Activated CD8-positive, alpha-beta T cell treated with anti-CD3 and anti-CD28 coated beads for 36 hours (primary cell): Measurements from ENCODE around the gene LRRC25. TPM values are rescaled to one million over a fixed set of nuclear protein-coding genes. Genes with fewer than 3 reads are reported as not detected.

Experiments used
- ATAC-seq: fragments of 200-7000 bp; cut with Tn5 transposase; one replicate; pipeline ENCODE4 v1.10.0; 2021; ENCODE audit warnings: mild to moderate bottlenecking, moderate library complexity
- CTCF ChIA-PET: fragments of 350-600 bp; sonication (Branson Sonifier 250); formaldehyde crosslinking; loops from one replicate; lab custom pipeline; 2021; ENCODE audit warnings: antibody characterized with exemption; lab: Charles Lee
- POLR2A ChIA-PET: fragments of 350-600 bp; sonication (Branson Sonifier 250); formaldehyde crosslinking; loops from one replicate; lab custom pipeline; 2021; ENCODE audit warnings: antibody characterized with exemption; lab: Charles Lee
- DNase-seq: peaks from one replicate; pipeline ENCODE4 v3.0.0-alpha.2; 2020
- H3K27ac Mint-ChIP-seq: one replicate; pipeline ENCODE4 v1.8.0; 2021; ENCODE audit warnings: mild to moderate bottlenecking, mixed read lengths
- H3K27me3 Mint-ChIP-seq: one replicate; pipeline ENCODE4 v1.8.0; 2021; ENCODE audit warnings: mixed read lengths
- H3K36me3 Mint-ChIP-seq: one replicate; pipeline ENCODE4 v1.8.0; 2021; ENCODE audit warnings: low read depth, mixed read lengths
- H3K4me1 Mint-ChIP-seq: one replicate; pipeline ENCODE4 v1.8.0; 2021; ENCODE audit warnings: low read depth, mixed read lengths
- H3K4me3 Mint-ChIP-seq: one replicate; pipeline ENCODE4 v1.8.0; 2021; ENCODE audit warnings: mild to moderate bottlenecking, moderate library complexity, mixed read lengths
- H3K9me3 Mint-ChIP-seq: one replicate; pipeline ENCODE4 v1.8.0; 2021; ENCODE audit warnings: mixed read lengths
- intact Hi-C: fragments of 100-400 bp; cut with micrococcal nuclease; formaldehyde crosslinking; loops from one replicate; pipeline ENCODE4 v1.10.0; 2022
- total RNA-seq, 2 experiments: library from RNA; stranded (reverse); gene quantifications; one replicate each; pipeline ENCODE4 v1.2.3, GENCODE V29; 2021
- TF ChIP-seq, protein P1 (sequence below): fragments of 200-600 bp; IDR thresholded peaks from one replicate; pipeline ENCODE4 v1.8.0; 2022; ENCODE audit warnings: antibody characterized with exemption, mild to moderate bottlenecking

The LRRC25 gene
- total RNA-seq, 2 experiments from 2014 or later = not detected

DNA sequence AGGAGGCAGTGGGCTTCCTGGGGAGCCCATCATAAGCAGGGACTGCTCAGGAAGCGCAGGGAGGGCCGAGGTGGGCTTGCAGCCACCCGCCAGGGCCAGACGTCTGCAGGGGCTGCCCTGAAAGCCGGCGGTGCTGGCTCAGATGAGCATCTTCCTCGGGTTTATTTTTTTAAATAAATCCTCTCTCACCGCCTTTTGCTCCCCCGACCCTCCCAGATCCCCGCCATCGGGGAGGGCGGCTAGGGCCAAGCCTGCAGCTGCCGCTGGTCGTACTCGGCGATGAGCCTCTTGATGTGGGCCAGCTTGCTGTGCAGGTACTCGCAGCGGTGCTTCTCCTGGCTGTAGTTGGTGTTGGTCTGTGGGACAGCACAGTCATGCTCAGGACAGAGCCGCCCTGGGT, 47.1 kb upstream of the LRRC25 start:
- H3K9me3 Mint-ChIP-seq = peaks cover 3% of the 10 kb centered on the region
- no peak overlapping the region for H3K4me3 Mint-ChIP-seq
- ChIA-PET POLR2A (no interaction called here), CTCF (no interaction called here)
- H3K4me1 Mint-ChIP-seq = peaks cover 21% of the 10 kb centered on the region
- TF ChIP-seq, protein P1, sequence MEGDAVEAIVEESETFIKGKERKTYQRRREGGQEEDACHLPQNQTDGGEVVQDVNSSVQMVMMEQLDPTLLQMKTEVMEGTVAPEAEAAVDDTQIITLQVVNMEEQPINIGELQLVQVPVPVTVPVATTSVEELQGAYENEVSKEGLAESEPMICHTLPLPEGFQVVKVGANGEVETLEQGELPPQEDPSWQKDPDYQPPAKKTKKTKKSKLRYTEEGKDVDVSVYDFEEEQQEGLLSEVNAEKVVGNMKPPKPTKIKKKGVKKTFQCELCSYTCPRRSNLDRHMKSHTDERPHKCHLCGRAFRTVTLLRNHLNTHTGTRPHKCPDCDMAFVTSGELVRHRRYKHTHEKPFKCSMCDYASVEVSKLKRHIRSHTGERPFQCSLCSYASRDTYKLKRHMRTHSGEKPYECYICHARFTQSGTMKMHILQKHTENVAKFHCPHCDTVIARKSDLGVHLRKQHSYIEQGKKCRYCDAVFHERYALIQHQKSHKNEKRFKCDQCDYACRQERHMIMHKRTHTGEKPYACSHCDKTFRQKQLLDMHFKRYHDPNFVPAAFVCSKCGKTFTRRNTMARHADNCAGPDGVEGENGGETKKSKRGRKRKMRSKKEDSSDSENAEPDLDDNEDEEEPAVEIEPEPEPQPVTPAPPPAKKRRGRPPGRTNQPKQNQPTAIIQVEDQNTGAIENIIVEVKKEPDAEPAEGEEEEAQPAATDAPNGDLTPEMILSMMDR = no peak
- ATAC-seq (no peak), DNase-seq (no peak)
- no peak overlapping the region for H3K27ac Mint-ChIP-seq
- H3K36me3 Mint-ChIP-seq = peaks cover 14% of the 10 kb centered on the region
- intact Hi-C loops = no loop called here
- no peaks in the 10 kb centered on the region for H3K27me3 Mint-ChIP-seq

DNA sequence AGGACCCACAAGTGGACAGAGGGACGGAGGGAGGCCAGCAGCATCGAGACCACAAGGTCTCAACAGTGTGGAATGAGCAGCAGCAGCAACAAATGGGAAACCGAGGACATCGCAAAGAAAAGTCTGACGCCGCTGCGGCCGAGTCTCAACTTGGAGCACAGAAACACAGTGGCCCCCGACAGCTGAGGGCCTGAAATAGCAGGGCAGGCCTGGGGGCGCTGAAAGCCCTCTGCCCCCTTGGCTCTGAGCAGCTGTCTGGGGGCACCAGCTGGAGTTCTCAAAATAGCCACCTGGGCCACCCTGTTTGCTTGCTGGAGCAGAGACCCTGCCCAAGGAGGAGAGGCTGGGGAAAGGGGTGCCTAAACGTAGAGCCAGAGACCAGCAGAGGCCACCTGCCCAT, 46.4 kb upstream of the LRRC25 start:
- CTCF ChIA-PET = interaction anchor here (1.2 to 1.4 kb wide), 2 partner anchors 12 to 26 kb away, joined by 3 read pairs; no protein-coding TSS in a partner anchor

DNA sequence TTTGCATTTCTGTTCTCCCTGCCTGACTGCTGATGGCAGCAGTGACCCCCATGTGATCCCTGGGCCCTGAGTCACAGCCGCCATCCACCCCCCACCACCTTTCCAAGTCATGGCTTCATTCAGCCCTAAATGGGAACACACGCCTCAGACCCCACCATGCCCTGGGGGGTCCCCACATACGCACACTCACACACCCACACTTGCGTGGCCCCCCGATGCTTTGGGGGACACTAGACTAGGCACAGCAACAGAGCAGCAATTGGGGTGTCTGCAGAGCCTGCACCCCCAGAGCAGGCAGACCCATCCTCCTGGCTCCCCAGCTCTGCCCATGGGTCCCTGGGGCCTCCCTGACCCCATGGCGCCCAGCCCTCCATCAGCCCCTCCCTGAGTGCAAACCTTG, 46.0 kb upstream of the LRRC25 start:
- intact Hi-C loops = no loop called here
- TF ChIP-seq, protein P1 = no peak
- H3K4me1 Mint-ChIP-seq = peaks cover 24% of the 10 kb centered on the region
- DNase-seq (no peak), ATAC-seq (no peak)
- no peaks in the 10 kb centered on the region for H3K27me3 Mint-ChIP-seq
- H3K9me3 Mint-ChIP-seq = peaks cover 3% of the 10 kb centered on the region
- peaks cover 10% of the 10 kb centered on the region for H3K36me3 Mint-ChIP-seq
- CTCF ChIA-PET = interaction anchor here (1.2 to 1.4 kb wide), 3 partner anchors 8 to 26 kb away, joined by 3 to 4 read pairs (median 3); no protein-coding TSS in a partner anchor
- peak overlapping the region; percentile 36 for H3K27ac Mint-ChIP-seq
- POLR2A ChIA-PET = interaction anchor here (1.3 kb wide), 1 partner anchor 15 kb away, joined by 3 read pairs; no protein-coding TSS in a partner anchor
- no peak overlapping the region for H3K4me3 Mint-ChIP-seq

More for the DNA sequence above, 46.4 kb upstream of the LRRC25 start:
- H3K27ac Mint-ChIP-seq = no peak overlapping the region
- H3K4me3 Mint-ChIP-seq = no peak overlapping the region
- intact Hi-C loops = no loop called here
- TF ChIP-seq, protein P1 = no peak
- H3K27me3 Mint-ChIP-seq = no peaks in the 10 kb centered on the region
- POLR2A ChIA-PET = interaction anchor here (1.3 kb wide), 1 partner anchor 15 kb away, joined by 3 read pairs; no protein-coding TSS in a partner anchor
- ATAC-seq (no peak), DNase-seq (no peak)
- peaks cover 3% of the 10 kb centered on the region for H3K9me3 Mint-ChIP-seq
- H3K36me3 Mint-ChIP-seq = peaks cover 11% of the 10 kb centered on the region
- H3K4me1 Mint-ChIP-seq = peaks cover 24% of the 10 kb centered on the region

DNA sequence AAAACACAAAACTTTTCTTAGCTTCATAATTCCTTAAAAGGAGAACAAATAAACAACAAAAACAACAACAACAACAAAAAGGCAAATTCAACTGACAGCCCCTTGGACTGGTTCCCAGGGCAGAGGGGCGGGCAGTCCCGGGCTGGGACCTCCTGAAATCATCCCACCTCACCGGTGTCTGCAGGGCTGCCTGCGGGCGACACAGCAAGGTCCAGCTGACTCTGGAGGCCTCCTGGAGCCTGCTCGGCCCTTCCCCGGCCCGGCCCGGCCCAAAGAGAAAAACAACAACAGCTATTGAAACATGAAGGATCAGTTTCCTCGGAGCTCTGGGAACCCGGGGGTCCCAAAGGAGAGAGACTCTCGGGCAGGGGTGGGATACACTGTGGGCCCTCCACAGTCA, 45.5 kb upstream of the LRRC25 start:
- ATAC-seq (no peak), DNase-seq (no peak)
- H3K4me1 Mint-ChIP-seq = peaks cover 24% of the 10 kb centered on the region
- H3K9me3 Mint-ChIP-seq = peaks cover 3% of the 10 kb centered on the region
- CTCF ChIA-PET = interaction anchor here (0.7 to 1.4 kb wide), 4 partner anchors 8 to 77 kb away, joined by 3 to 4 read pairs (median 4); no protein-coding TSS in a partner anchor
- peak overlapping the region; percentile 86 for H3K27ac Mint-ChIP-seq
- H3K27me3 Mint-ChIP-seq = no peaks in the 10 kb centered on the region
- peaks cover 8% of the 10 kb centered on the region for H3K36me3 Mint-ChIP-seq
- no peak overlapping the region for H3K4me3 Mint-ChIP-seq
- POLR2A ChIA-PET = interaction anchor here (1.3 kb wide), 1 partner anchor 14 kb away, joined by 3 read pairs; no protein-coding TSS in a partner anchor
- TF ChIP-seq, protein P1 = no peak
- intact Hi-C loops = no loop called here
